Activated T-cell treated with anti-CD3 and anti-CD28 coated beads, Interleukin-2, amount 50 U/mL, for 24 hours (primary cell): Measurements from ENCODE around the gene ABLIM1.

Source experiments
- DNase-seq: peaks from one replicate; pipeline ENCODE4 v3.0.0-alpha.2; 2020
- H3K27ac Mint-ChIP-seq: 2 replicates; pipeline ENCODE4 v1.8.0; 2020; ENCODE audit warnings: mild to moderate bottlenecking, mixed read lengths
- H3K27me3 Mint-ChIP-seq: 2 replicates; pipeline ENCODE4 v1.8.0; 2020; ENCODE audit warnings: mixed read lengths
- H3K36me3 Mint-ChIP-seq: 2 replicates; pipeline ENCODE4 v1.8.0; 2020; ENCODE audit warnings: low read depth, mixed read lengths
- H3K4me1 Mint-ChIP-seq: 2 replicates; pipeline ENCODE4 v1.8.0; 2020; ENCODE audit warnings: low read depth, mixed read lengths
- H3K4me3 Mint-ChIP-seq: 2 replicates; pipeline ENCODE4 v1.8.0; 2020; ENCODE audit warnings: mild to moderate bottlenecking, moderate library complexity, mixed read lengths
- H3K9me3 Mint-ChIP-seq: 2 replicates; pipeline ENCODE4 v1.8.0; 2020; ENCODE audit warnings: mixed read lengths

Gene ABLIM1

DNA sequence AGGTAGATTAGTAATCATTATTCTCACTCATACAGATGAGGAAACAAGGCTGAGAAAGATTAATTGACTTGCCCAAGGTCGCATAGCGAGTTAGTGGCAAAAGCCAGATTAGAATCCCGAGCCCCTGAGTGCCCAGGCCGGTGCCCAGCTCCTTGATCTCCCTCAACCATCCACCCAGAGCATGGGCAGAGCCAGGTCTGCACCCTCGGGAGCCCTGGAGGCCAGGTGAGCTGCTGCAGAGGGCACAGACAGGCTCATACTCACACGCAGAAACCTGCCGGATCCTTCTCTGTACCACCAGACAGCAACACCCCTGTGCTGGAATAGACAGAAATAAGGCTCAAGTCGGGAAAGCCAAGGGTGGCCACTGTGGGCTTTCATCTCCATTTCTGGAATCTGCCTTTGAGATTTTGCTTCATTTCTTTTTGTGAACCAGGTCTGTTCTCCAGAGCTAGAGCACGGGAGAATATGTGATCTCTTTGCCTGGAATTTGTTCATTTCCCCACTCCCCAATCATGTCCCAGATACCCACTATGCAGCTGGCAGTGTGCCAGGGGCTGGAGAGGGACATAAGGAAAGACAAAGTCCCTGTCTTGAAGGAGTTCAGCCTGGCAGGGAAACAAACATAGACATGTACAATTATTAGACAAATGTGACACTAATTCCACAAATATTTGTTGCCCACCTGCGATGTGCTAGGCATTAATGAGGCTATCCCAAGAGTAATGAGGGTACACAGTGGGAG is 259.3 kb downstream of the ABLIM1 start:
- no peak overlapping the region for H3K4me3 Mint-ChIP-seq
- peaks cover 89% of the 10 kb centered on the region for H3K27me3 Mint-ChIP-seq
- peaks cover 9% of the 10 kb centered on the region for H3K4me1 Mint-ChIP-seq
- no peaks in the 10 kb centered on the region for H3K9me3 Mint-ChIP-seq
- no peaks in the 10 kb centered on the region for H3K36me3 Mint-ChIP-seq
- DNase-seq = no peak
- H3K27ac Mint-ChIP-seq = no peak overlapping the region

DNA sequence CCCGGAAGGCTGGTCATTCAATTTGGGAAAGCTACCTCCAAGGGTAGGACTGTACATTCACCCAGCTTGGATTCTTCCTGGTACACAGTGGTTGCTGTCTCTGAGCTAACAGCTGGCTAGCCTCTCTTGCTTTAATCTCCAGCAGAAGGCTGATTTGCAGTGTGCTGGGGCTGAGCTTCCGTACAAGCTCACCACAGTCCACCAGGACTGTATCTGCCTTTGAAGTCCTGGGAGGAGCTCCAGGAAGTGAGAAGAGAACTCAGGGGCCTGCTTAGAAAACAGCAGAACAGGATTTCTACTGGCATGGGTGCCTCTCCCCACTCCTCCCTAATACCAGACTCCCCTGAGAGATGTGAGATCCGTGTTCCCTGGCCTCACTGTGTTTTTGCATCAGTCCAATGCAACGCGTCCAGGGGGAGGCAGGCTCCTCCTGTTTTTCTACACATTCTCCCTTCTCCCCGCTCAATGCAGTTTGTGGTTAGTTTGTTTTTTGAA is 260.4 kb downstream of the ABLIM1 start:
- H3K27me3 Mint-ChIP-seq = peaks cover 87% of the 10 kb centered on the region

DNA sequence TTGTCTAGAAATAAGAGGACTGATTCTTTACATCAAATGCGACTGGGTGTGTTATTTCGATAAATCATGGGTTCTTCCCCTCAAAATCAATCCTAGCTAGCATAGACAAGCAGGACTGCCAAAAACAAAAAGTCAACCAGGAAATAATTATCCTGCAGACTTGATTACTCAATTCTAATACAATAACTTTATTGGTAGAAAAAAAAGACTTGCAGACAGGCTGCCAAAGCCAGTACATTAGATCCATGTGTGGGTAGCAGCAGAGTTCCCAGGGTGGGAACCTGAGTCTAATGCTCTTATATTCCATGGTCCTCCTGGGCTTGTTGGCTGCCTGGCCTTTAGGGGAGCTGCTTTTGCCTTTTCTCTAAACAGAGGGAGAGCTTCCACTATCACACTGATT is 261.6 kb downstream of the ABLIM1 start:
- H3K9me3 Mint-ChIP-seq = no peaks in the 10 kb centered on the region
- peaks cover 2% of the 10 kb centered on the region for H3K4me1 Mint-ChIP-seq
- no peak overlapping the region for H3K27ac Mint-ChIP-seq
- no peak for DNase-seq
- H3K36me3 Mint-ChIP-seq = no peaks in the 10 kb centered on the region
- peaks cover 75% of the 10 kb centered on the region for H3K27me3 Mint-ChIP-seq
- H3K4me3 Mint-ChIP-seq = no peak overlapping the region

More for the DNA sequence above, 260.4 kb downstream of the ABLIM1 start:
- Mint-ChIP-seq H3K4me3 (no peak overlapping the region), H3K36me3 (no peaks in the 10 kb centered on the region), H3K27ac (no peak overlapping the region), H3K4me1 (peaks cover 2% of the 10 kb centered on the region), H3K9me3 (no peaks in the 10 kb centered on the region)
- DNase-seq = no peak

DNA sequence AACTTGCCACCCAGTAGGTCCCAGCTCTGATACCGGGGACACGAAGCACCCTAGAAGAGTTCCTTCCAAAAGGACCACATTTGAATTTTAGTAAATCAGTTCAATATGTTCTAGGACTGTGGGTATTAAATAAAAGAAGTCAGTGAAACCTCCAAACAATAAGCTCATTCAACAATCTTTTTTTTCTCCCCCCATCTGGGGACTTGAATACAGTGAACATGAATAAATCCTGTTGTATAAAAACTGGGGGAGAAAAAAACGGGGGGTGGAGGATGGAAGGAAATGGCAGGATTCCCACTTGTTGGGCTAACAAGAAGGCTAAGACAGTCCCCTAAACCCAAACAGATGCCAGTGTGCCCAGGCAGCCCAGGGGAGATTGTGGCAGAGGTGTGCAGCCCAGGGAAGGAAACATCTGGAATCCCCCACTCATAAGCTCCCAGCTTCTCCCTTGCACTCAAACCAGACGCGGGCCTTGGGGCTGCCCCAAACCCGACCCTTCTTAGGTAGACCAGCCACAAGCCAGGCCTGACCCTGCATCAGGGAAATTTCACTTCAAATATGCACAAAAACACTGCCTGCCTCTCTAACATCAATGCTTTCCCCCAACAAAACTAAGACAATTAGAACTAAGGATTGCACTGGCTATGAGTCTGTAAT is 262.6 kb downstream of the ABLIM1 start:
- Mint-ChIP-seq H3K9me3 (no peaks in the 10 kb centered on the region), H3K4me1 (peaks cover 2% of the 10 kb centered on the region), H3K36me3 (no peaks in the 10 kb centered on the region), H3K27me3 (peaks cover 70% of the 10 kb centered on the region), H3K27ac (no peak overlapping the region), H3K4me3 (no peak overlapping the region)
- no peak for DNase-seq

DNA sequence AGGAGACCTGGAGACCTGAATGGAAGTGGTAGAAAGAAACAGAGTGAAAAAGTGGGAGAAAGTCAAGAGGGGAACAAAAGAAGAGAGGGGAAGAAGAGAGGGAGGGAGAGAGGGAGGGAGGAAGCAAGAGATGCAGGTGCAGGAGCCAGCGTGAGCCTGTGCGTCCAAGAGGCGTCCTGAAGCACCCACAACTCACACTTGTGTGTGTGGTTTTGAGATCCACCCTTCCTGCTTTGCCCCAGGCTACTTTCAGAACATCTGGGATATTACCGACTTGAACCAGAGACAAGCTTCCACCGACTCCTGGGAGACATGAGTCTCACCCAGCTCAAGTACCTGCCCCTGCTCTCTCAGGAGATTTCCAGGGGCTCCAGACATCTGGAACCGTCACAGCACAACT is 263.5 kb downstream of the ABLIM1 start:
- H3K36me3 Mint-ChIP-seq = no peaks in the 10 kb centered on the region
- peaks cover 63% of the 10 kb centered on the region for H3K27me3 Mint-ChIP-seq
- H3K27ac Mint-ChIP-seq = no peak overlapping the region
- H3K4me3 Mint-ChIP-seq = no peak overlapping the region
- no peaks in the 10 kb centered on the region for H3K9me3 Mint-ChIP-seq
- H3K4me1 Mint-ChIP-seq = peaks cover 2% of the 10 kb centered on the region
- DNase-seq = no peak

DNA sequence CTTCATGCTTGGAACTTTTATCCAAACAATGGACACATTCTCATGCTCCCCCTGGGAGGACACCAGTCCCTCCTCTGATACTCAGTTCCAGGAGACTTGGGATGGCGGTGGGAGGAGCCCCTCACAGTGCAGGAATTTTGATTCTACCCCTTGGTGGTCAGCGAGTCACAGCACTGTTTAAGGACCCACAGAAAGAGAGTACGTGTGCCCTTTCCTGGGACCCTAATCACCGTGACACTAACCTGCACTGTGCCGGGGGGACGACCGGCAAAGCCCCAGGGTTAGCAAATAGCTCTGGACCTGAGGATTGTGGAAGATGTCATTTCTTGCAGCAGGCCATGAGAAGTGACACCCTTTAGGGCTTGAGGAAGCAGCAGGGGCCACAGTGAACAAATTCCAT is 264.2 kb downstream of the ABLIM1 start:
- Mint-ChIP-seq H3K36me3 (no peaks in the 10 kb centered on the region), H3K27ac (no peak overlapping the region), H3K4me1 (peaks cover 4% of the 10 kb centered on the region), H3K9me3 (no peaks in the 10 kb centered on the region), H3K27me3 (peaks cover 58% of the 10 kb centered on the region), H3K4me3 (no peak overlapping the region)
- no peak for DNase-seq

DNA sequence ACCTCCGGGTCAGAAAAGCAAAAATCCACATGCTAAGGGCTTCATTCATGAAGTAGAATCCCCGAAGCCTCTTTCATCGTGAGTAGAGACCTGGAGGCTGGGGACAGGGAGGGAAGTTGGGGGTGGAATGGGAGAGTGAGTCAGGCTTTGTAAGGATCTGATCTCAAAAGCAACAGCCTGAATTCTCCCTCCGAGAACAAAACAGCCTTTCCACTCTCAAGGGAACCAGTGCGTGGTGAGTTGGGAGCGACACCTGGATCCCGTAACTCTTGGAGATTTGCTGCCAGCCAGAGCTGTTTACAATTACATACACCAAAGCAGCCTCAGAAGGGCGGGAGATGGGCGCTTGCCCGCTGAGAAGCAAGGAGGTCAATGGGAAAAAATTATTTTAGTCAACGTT is 264.6 kb downstream of the ABLIM1 start:
- Mint-ChIP-seq H3K9me3 (no peaks in the 10 kb centered on the region), H3K27ac (no peak overlapping the region), H3K4me3 (no peak overlapping the region), H3K4me1 (peaks cover 8% of the 10 kb centered on the region), H3K36me3 (no peaks in the 10 kb centered on the region), H3K27me3 (peaks cover 54% of the 10 kb centered on the region)
- no peak for DNase-seq

DNA sequence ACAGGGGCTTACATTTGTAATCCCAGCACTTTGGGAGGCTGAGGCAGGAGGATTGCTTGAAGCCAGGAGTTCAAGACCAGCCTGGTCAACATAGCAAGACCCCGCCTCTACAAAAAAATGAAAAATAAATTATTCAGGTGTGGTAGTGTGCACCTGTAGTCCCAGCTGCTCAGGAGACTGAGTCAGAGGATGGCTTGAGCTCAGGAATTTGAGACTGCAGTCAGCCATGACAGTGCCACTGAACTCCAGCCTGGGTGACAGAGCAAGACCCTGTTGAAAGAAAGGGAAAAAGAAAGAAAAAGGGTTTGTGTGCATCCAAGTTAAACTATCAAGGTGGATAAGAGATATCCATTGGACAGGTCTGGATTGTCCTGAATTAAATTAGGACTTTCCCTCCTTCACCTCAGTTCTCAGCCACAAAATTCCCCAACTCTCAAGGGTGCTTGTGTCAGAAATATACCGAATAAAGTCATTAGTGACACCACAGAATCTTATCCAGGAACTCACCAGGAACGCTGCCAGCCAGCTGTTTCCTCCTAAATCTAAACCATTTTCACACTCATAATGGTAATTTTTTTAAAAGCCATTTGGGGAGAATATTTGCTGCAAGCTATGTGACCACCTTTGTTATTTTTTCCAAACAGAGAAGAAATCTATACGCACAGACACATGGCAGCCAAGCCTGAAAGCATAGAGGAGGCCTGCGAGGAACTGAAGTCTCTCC is 265.8 kb downstream of the ABLIM1 start:
- Mint-ChIP-seq H3K27me3 (peaks cover 53% of the 10 kb centered on the region), H3K36me3 (no peaks in the 10 kb centered on the region), H3K4me3 (no peak overlapping the region), H3K4me1 (peaks cover 12% of the 10 kb centered on the region), H3K9me3 (no peaks in the 10 kb centered on the region), H3K27ac (no peak overlapping the region)
- DNase-seq = no peak

DNA sequence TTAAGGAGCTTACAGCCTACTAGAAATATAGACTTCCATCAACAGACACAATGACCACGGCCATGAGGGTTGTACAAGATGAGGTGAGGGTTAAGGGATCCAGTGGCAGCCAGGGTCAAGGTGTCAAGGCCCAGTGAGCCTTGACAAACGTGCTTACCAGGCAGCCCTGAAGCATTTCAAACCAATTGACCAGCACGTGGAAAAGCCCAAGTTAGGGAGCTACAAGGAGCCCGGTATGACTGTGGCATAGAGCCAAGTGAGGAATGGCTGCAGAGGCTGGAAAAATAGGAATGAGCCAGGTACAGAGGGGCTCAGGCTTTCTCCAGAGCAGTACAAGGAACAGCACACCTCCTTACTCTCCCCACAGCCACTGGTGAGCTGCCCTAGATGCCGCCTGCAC is 266.5 kb downstream of the ABLIM1 start:
- Mint-ChIP-seq H3K9me3 (no peaks in the 10 kb centered on the region), H3K4me3 (no peak overlapping the region), H3K27ac (no peak overlapping the region), H3K27me3 (peaks cover 46% of the 10 kb centered on the region), H3K4me1 (peaks cover 12% of the 10 kb centered on the region), H3K36me3 (no peaks in the 10 kb centered on the region)
- no peak for DNase-seq

DNA sequence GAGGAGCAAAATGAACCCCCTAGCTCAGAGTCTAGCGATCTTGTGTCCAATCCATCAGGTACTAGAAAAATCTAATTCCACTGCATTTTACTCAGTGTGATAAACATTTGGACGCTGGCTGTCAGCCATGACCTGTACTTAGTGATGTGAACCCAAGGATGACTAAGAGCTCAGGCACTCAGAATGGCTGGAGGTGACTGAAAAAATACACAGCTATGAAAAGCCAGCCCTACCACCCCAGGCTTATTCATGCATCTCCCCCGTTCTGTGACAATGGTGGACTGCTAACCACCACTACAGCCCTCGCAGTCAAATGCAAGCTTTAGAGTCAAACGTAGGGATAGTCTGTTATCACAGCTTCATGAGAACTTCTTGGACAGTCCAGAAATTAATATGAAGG is 268.6 kb downstream of the ABLIM1 start:
- Mint-ChIP-seq H3K4me1 (peaks cover 12% of the 10 kb centered on the region), H3K27ac (no peak overlapping the region), H3K36me3 (no peaks in the 10 kb centered on the region), H3K9me3 (no peaks in the 10 kb centered on the region), H3K4me3 (no peak overlapping the region), H3K27me3 (peaks cover 26% of the 10 kb centered on the region)
- no peak for DNase-seq

DNA sequence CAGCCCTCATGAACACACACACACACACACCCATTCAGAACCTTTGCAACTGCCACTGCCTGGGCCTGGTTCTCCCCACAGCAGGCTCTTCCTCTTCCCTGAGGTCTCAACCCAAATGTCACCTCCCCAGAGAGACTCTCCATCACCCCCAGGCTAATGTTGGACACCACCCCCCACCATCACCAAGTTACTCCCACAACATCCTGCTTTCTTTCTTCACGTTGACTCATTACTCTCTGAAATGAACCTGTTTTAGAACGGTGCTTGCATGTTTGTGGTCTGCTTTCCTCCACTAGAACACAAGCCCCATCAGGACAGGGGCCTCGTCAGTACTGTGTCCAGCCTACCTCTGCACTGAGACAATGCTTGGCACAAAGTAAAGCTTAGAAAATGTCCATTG is 269.8 kb downstream of the ABLIM1 start:
- H3K36me3 Mint-ChIP-seq = no peaks in the 10 kb centered on the region
- peaks cover 16% of the 10 kb centered on the region for H3K27me3 Mint-ChIP-seq
- H3K27ac Mint-ChIP-seq = no peak overlapping the region
- H3K4me3 Mint-ChIP-seq = no peak overlapping the region
- no peak for DNase-seq
- no peaks in the 10 kb centered on the region for H3K9me3 Mint-ChIP-seq
- peaks cover 12% of the 10 kb centered on the region for H3K4me1 Mint-ChIP-seq

DNA sequence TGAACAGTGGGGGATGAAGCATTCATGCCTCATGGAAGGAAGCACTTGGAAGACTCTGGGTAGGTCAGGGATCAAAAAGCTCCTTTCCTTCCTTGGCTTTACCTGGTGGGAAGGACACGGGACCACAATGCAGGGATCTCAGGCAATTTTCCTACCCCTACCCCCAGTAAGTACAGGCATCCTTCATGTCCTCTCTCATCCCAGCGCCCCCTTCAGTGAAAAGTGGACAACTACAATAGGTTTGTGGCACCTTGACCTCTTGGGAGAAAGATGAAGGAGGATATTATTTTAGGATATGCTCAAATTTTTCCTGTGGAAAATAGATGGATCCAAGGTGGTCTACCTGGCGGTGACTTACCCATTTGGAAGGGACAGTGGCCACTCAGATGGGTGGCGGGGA is 270.3 kb downstream of the ABLIM1 start:
- Mint-ChIP-seq H3K9me3 (no peaks in the 10 kb centered on the region), H3K4me3 (no peak overlapping the region), H3K4me1 (peaks cover 12% of the 10 kb centered on the region), H3K27ac (no peak overlapping the region), H3K36me3 (no peaks in the 10 kb centered on the region), H3K27me3 (peaks cover 13% of the 10 kb centered on the region)
- no peak for DNase-seq

DNA sequence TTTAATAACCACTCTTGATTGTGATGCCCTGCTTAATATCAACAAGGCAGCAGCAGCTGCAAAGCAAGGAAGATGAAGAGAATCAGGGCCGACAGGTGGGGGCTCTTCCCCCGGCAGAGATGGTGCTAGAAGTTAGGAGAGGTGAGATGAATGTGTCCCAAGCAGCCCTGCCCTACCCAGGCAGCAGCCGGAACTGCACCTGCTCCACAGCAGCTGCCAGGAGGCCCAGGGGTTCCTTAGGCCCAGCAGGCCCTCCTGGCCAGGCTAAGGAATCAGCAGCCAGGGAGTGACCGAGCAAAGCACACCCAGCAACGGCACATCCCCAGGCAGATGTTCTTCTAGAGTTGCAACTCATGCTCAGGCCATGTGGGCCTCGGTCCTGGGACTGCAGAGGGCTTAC is 271.6 kb downstream of the ABLIM1 start:
- H3K4me1 Mint-ChIP-seq = peaks cover 12% of the 10 kb centered on the region
- DNase-seq = no peak
- H3K27ac Mint-ChIP-seq = no peak overlapping the region
- H3K9me3 Mint-ChIP-seq = no peaks in the 10 kb centered on the region
- H3K4me3 Mint-ChIP-seq = no peak overlapping the region
- H3K27me3 Mint-ChIP-seq = peaks cover 13% of the 10 kb centered on the region
- no peaks in the 10 kb centered on the region for H3K36me3 Mint-ChIP-seq

DNA sequence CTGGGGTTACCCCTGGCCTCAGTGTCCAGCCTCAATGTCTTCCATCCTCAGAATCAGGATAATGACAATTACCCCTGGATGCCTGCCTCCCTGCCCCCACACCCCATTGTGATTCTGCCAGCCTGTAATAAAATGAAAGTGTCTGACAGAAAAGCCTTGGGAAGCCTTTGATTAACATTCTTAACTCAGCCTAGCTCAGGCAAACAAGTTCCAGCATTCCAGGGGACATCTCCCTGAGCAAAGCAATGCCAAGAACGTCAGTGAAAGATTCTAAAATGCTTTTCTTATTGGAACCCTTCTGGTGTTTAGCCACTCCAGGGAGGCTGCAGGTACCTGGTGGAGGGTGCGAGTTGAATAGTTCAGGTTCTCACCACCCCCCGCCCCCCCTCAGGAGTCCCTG is 272.5 kb downstream of the ABLIM1 start:
- DNase-seq = no peak
- Mint-ChIP-seq H3K4me3 (no peak overlapping the region), H3K27me3 (peaks cover 9% of the 10 kb centered on the region), H3K27ac (no peak overlapping the region), H3K9me3 (no peaks in the 10 kb centered on the region), H3K4me1 (peaks cover 12% of the 10 kb centered on the region), H3K36me3 (no peaks in the 10 kb centered on the region)

DNA sequence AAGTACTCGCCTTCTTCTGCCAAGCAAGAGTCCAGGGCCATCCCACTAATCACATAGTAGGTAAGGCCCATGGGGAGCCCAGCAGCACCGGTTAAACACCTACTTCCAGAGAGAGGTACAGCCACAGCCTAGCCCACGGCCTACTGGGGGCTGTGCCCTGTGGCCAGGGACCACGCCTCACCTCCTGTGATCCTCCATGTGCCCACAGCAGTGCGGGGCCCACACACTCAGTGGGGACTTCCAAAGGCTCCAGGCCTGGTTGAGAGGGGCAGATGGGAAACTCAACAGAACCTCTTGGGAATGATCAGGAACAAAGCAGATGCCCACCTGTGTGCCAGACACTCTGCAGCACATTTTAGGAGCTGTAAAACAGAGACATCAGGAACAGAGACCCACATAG is 273.5 kb downstream of the ABLIM1 start:
- H3K27me3 Mint-ChIP-seq = peaks cover 15% of the 10 kb centered on the region
- no peak overlapping the region for H3K27ac Mint-ChIP-seq
- no peak overlapping the region for H3K4me3 Mint-ChIP-seq
- no peaks in the 10 kb centered on the region for H3K9me3 Mint-ChIP-seq
- no peak for DNase-seq
- no peaks in the 10 kb centered on the region for H3K36me3 Mint-ChIP-seq
- H3K4me1 Mint-ChIP-seq = peaks cover 12% of the 10 kb centered on the region
